Measurements from ENCODE around the gene NAPEPLD.
"Not testable (repeated sequence)": the region's sequence is repeated elsewhere in the genome, so short reads cannot be mapped to it uniquely, and the experiment has no call there.

GRCh38 chr7:103172415-103173146 lies 23.7 kb upstream of the NAPEPLD start:
- TF ChIP-seq CTCF, POLR2A (IDR thresholded peaks at IDR 0.05): not testable (repeated sequence)
